ENCODE data around the gene MAP2. TPM values are rescaled to one million over a fixed set of nuclear protein-coding genes. Genes with fewer than 3 reads are reported as not detected.
A peak's percentile ranks its signal among the peaks of the same experiment; 100 is the strongest.

MAP2 gene
- total RNA-seq, 1 donor from 2014 or later: 0.40 TPM

DNA sequence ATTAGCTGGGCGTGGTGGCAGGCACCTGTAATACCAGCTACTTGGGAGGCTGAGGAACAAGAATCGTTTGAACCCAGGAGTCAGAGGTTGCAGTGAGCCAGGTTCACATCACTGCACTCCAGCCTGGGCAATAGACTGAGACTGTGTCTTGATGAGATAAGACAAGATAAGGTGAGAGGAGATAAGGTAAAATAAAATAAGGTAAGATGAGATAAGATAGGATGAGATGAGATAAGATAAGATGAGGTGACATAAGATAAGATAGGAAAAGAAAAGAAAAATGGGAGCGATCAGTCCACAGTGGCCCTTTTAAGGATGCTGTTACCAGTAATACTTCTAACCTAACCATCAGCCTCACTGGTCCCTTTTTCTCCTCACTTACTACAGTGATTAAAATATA is 213.4 kb downstream of the MAP2 start:
- DNase-seq (ENCODE audit: low read depth): no peak

DNA sequence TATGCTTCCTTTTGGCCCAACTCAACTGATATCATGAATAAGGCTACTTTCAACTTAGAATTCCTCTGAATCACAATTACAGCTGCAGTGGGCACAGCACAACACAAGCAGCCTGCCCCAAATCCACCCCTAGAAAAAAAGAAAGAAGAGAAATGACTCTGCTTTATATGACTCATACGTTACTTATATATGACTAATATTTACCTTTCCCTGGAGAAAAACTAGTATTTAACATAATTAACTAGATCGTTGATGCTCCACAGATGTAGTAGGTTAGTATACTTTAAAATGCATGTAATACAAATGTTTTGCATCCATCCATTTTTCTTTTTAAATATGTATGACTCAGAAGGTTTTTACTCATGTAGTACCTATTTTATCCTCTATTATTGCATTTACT is 214.5 kb downstream of the MAP2 start:
- no peak for DNase-seq (ENCODE audit: low read depth)

DNA sequence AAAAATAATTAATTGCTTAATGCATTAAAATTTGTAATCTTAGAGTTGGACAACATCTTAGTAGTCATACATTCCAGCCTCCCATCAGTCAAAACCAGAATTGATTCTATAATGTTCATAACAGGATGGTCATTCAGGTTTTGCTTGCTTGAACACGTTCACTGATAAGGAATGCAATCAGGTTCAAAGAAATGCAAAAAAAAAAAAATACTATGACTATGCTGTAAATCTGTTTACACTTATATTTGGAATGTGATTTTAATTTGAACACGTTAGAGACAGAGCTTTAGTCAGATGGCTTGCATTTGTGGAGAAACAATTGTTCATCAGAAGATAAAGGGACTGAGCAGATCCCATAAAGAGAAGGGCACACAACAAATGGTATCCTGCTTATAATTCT is 216.5 kb downstream of the MAP2 start:
- DNase-seq (ENCODE audit: low read depth): no peak

DNA sequence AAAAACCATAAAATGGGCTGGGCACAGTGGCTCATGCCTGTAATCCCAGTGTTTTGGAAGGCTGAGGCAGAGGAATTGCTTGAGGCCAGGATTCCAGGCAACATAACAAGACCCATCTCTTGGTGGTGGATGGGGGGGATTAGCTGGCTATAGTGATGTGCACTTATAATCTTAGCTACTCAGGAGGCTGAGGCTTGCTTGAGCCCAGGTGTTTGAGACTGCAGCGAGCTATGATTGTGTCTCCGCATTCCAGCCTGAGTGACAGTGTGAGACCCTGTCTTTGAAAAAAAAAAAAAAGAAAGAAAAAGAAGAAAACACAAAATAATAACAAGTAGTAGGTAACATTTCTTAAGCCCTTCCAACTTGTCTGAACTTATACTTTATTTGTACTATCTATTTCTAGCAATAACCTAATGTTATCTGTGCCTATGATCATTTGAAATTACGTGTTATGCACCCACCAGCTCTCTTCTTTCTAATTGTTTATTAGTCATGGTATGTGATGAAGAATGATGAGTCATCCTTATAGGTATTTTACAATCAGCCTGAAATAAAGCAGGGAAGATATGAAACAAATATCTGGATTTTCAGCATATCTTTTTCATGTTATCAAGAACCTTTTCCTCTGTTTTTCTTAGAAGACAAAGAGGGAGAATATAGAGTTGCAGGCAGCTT is 218.4 kb downstream of the MAP2 start:
- no peak for DNase-seq (ENCODE audit: low read depth)

DNA sequence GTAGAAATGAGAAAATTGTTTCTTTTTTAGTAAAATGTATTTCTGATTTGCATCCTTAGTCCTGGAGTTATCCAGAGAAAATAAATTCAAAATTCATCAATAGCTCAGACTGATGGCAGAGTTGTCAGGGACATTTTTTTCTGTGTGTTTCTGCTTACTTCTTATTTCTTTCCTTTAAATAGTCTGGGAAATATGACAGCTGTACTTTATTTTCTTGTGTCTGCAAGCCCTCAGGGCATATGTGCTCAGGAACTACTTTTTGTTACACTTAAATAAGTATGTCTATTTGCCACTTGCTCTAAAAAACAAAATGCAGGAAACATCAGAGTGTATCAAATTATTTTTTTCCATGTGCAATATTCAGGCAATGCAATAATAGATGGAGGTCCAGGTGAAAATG is 221.0 kb downstream of the MAP2 start:
- no peak for DNase-seq (ENCODE audit: low read depth)

DNA sequence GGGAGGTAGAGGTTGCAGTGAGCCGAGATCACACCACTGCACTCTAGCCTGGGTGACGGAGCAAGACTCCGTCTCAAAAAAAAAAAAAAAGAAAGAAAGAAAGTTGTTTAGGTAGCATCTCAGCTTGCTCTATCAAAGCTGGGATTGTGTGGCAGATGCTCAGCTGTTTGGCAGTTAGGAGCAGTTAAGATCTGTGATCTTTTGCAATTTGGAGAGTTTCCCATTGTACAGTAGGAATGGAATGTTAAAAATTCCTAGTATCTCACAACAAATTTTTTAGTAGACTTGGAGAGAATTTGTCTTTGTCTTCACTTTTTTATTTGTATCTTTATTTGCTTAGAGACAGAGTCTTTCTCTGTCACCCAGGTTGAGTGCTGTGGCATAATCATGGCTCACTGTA is 224.9 kb downstream of the MAP2 start:
- peak; percentile 57 for DNase-seq (ENCODE audit: low read depth)

DNA sequence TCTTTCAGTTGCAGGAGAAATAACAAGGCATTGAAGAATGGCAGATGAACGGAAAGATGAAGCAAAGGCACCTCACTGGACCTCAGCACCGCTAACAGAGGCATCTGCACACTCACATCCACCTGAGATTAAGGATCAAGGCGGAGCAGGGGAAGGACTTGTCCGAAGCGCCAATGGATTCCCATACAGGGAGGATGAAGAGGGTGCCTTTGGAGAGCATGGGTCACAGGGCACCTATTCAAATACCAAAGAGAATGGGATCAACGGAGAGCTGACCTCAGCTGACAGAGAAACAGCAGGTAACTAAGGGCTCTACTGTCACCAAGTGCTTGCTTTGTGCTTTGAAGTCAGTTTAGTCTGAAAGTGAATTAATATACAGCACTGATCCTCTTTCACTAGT is 229.3 kb downstream of the MAP2 start:
- DNase-seq (ENCODE audit: low read depth): no peak

DNA sequence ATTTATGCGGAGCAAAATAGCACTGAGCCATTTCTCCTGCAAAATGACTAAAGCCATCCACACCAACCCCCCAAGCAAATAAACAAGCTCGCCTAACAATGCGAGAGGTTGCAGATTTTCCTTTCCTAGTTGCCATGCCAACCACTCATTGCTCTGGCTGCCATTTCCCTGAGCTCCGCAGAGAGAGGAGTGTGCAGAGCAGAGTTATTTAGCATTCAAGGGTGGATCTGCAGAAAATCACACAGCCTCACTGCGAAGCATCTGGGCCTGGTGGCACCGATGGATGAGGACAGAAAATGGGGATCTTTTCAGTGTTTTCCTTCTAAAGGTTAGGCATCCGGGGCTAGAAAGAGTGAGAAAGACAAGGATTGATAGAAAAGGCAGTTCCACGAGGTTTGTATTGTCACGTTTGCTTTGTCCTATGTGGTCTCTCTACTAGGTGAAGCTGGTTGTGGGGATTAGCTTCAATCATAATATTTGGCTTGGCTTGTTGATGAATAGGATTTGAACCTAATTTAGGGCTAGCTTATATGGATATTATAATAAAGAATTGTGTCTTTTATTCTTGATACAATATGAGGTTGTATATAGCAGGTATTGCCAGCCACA is 237.5 kb downstream of the MAP2 start:
- no peak for DNase-seq (ENCODE audit: low read depth)

DNA sequence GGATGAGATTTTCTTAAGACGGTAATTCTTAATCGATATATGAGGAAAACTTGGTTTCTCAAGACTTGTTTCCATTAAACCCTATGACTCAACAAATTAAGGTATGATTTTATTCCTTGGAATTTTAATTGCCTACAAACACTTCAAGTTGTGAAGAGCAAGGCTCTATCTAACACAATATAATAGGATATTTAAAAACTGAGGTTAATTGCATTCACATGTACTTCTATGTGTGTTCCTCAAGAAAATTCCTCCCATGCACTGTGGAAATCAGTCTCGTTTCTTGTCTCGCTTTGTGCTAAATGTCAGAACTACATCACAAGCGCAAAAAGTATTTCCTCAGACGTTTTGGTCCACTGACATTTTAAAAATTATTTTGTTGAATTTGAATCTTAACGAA is 238.2 kb downstream of the MAP2 start:
- no peak for DNase-seq (ENCODE audit: low read depth)

DNA sequence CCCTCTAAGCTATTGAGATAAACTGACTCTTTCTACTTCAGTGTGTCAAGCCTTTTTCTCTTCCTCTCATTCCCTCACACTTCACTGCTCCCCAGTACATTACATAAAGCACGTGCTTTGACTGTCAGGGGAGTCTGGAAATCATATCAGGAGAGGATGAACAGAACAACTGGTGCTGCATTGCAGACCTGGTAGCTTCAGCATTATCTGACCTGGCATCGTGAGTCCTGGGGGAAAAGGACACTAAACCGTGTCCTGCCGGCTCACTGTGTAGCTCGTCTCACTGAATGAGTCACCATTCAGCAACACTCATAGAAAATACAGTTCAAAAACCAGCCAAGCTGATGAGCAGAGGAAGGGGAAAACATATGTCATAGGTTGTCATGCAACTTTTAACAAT is 239.3 kb downstream of the MAP2 start:
- peak; percentile 21 for DNase-seq (ENCODE audit: low read depth)

DNA sequence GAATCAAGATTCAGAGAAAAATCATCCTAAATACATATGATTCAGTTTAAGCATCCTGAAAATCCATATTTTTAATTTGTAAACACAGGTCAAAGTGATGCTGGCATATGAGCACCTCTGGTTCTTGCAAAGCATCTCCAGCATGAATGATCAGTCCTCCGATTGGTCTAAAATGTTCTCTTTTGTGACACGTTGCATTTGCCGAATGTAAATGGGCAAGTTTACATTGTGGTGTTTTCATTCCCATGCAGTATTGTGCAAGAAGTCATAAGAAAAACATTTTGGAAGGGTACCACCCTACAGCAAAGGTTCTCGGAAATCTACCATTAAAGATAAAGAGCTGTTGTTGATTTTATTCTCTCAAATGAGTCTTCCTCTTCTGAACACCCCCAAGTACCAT is 239.8 kb downstream of the MAP2 start:
- DNase-seq (ENCODE audit: low read depth): no peak

DNA sequence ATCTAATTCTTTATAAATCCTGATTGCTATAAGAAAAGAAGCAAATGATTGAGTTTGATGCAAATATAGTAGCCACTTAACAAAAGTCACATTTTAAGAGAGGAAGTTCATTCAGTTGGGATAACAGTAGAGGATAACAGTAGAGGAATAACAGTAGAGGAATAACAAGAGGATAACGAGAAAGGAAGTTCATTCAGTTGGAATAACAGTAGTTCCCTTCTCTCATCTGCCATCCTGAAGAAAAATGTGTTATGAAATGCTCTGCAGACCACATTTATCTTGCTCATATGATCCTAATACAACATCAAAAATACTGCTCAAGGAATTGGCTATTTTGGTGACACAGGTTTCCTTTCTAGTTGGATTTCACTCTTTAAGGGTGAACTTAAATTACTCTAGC is 242.4 kb downstream of the MAP2 start:
- DNase-seq (ENCODE audit: low read depth): no peak

DNA sequence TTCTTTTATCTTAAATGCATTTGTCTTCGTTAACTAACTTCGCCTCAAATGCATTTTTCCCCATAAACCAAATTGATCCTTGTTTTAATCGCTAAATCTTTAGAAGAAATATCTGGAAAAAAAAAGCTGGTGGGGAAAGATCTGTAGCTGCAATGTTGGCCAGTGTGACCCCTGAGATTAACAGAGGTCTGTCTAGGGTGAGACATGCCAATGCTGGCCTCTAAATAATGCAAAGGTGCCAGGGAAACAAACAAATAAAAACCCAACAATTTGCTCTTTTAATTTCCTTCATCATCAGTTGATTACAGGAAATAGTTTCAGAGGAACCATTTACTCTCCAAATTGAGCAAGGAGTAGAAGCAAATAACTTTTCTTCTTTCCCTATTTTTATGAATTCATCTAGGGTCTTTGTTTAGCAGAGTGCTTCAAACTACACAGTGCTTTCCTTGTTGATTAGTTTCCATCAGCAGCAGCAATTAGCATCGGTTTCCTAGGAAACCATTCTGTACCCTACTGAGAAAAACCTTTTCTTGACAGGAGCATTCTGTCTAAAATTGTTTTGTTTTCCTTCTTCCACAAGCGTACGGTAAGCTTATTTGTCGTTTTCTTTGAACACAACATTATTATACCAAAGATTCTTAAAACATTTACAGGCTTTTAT is 247.3 kb downstream of the MAP2 start:
- no peak for DNase-seq (ENCODE audit: low read depth)

DNA sequence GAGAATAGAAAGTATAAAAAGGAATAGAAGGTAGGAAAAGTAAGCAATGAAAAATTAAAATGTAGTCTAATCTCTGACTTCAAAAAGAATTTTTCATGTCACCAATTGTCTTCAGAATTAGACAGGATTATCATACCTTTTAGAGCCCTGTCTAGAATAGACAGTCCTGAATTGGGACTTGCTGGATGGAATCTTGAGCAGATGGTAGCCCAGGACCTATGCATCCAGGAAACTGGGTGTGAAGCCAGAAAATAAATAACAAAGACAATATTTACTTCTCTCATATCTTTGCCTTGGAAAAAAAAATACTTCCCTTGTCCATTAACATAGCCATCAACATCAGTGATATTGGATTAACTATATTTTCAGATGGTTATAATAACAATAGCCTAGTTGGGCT is 250.0 kb downstream of the MAP2 start:
- no peak for DNase-seq (ENCODE audit: low read depth)

DNA sequence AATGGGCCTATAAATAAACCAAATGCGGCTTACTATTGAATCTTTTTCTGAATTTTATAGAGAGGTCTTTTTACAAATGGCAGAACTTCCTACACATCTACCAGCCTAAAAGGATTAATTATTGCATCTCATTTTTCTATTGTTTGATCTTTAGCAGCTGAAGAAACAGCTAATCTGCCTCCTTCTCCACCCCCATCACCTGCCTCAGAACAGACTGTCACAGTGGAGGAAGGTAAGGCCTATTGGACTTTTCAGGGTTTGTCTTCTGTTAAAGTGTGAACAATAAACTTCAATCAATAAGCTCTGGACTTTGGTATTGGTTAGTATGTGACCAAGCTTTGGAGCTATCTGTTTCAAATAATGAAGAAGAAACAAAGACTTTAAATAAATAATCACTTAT is 256.7 kb downstream of the MAP2 start:
- DNase-seq (ENCODE audit: low read depth): no peak

DNA sequence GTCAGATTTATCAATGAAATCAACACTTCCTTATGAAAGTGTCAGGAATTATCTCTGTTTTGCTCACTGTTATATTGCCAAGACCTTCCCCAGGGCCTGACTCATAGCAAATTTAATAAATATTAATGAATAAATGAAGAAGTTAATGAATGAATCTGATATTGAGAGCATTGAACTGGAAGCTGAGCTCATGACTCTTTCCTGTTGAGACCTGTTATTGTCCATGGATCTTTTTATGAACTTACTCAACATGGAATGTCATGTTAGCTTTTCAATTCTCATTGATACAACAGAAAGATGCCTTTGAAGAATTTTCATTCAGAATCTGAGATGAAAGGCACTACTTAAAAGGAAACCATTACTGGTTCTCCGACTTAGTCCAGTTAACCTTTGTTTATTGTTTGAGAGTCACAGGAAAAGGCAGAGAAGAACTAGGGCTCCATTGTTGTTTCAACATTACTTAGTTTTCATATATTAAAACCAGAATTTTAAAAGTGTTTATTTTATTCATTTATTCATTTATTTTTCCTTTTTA is 257.4 kb downstream of the MAP2 start:
- DNase-seq (ENCODE audit: low read depth): no peak

DNA sequence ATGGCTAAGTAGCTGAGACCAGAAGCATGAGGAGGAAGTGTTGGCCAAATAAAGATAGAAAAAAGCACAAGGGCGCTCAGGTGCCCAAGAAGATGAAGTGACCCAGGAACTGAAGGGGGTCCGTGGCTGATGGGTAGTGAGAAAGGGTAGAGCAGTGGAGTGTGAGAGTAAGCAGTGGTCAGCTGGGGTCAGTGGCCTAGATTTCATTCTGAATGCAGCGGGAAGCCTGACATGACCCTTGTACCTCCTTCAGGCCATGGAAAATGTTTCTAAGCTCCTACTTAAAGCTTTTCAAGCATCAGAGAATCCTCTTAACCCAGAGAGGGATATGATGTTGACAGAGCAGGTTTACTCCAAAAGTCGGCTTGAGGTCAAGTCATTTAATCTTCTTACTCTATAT is 258.8 kb downstream of the MAP2 start:
- DNase-seq (ENCODE audit: low read depth): no peak

DNA sequence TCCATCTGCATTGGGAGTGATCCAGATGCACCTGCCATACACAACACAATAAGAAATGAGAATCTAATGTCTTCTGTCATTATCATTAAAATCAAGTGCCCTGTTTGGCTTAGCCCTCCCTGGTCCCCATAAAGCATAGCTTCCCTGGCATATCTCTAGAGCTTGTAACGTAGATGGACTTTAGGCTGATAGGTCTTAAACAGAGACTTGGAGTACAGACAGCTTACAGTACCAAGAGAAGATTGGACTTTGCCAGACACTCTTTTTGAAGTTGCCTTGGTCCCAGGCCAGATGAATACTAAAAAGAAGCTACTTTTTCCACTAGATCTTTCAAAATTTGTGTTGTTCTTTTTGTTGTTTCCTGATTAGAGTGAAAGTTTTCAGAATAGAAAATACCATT is 261.5 kb downstream of the MAP2 start:
- DNase-seq (ENCODE audit: low read depth): no peak

DNA sequence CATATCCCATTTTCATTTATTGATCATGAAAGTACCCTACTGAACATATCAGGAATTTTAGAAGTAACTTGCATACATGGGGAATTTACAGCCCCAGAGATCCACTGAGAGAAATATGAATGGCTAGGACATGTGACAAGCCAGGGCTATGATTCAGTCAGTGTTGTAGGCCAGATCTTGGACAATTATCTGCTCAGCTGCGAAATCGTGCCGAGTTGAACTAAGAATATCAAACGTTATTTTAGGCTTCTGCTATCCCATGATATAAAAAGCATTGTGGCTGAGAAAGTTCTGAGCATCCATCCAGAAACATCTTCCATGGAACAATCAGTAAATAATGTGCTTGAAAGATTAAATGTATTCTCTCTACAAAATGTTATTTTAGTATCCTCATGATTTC is 262.1 kb downstream of the MAP2 start:
- DNase-seq (ENCODE audit: low read depth): peak; percentile 57

DNA sequence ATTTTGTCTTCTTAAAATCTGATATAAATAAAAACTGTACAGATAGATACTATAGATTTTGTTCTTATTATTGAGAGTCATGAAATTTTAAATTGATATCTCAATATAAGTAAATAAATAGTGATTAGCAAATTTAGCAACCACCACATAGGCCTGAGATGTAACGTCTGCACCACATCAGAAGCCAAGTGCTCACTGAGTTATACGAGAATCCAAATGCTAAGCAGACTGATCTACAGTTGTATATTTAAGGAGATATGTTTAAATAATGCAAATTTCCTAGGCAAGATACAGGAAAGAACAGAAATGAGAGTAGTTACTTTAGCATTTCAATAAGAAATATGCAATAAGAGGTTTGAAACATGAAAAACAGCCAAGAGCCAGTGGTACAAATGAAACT is 262.6 kb downstream of the MAP2 start:
- DNase-seq (ENCODE audit: low read depth): no peak

DNA sequence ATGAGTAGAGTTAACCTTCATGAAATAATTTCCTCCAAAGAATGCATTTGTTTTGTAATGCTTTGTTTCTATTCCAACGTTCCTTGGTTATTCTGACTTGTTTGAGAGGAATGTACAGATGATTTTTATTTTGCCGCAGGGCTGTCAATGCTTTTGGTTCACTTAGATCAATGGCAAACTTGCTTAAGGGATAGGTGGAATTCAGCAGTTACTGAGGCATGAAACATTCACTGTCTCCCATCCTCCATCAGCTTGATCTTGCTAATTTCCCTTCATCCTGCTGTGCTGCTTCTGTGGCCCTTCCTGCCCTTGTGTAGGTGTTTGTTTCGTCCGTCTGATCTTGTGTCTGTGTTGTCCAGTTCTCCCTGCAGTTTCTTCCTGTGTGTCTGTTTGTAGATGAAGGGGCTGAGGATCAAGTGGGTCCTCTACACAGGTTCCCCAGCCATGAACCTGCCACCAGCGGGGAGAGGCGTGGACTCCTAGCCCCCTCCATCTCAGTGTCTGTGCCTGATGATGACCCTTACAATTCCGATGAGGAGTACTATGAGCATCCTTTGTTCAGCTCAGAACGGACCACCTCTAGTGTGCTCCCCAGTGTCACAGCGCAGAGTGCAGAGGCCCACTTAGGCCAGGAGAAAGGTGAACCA is 263.6 kb downstream of the MAP2 start:
- DNase-seq (ENCODE audit: low read depth): no peak

DNA sequence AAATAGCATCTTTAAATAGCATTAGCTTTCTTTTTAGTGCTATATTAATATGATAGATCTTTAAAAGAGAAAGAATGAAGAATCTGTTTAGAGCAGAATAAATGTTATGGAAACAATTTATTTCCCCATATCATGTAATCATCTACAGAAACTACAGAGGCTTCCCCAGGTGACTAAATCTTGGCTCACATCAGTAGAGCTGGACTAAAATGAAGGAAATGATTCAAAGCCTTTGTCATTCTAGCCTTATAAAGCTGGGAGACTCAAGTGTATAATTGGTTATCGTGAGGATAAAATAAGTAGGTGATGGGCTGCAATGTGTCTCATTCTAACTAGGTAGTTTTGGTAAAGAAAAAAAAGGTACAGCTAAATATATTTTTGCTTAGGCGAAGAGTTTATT is 264.5 kb downstream of the MAP2 start:
- no peak for DNase-seq (ENCODE audit: low read depth)
